Parathyroid adenoma (tissue), 2 donors: Measurements from ENCODE around the gene MGAT5B.

ENCODE experiments used
- H2AFZ ChIP-seq: fragments of 300-600 bp; sonication (generic); one replicate; pipeline ENCODE4 v1.7.0; 2017; ENCODE audit warnings: antibody characterized with exemption, mild to moderate bottlenecking
- H3K27ac ChIP-seq: fragments of 300-600 bp; sonication (generic); one replicate; pipeline ENCODE4 v1.7.0; 2017
- H3K27me3 ChIP-seq: fragments of 300-600 bp; sonication (generic); one replicate; pipeline ENCODE4 v1.7.0; 2017; ENCODE audit warnings: low read length; ENCODE audit not compliant: control insufficient read depth, insufficient read depth
- H3K36me3 ChIP-seq: fragments of 300-600 bp; sonication (generic); one replicate; pipeline ENCODE4 v1.7.0; 2017; ENCODE audit warnings: low read length; ENCODE audit not compliant: control insufficient read depth, insufficient read depth
- H3K4me1 ChIP-seq: fragments of 300-600 bp; sonication (generic); one replicate; pipeline ENCODE4 v1.7.0; 2017; ENCODE audit warnings: control low read depth
- H3K4me2 ChIP-seq: fragments of 300-600 bp; sonication (generic); one replicate; pipeline ENCODE4 v1.7.0; 2017; ENCODE audit warnings: low read length
- H3K4me3 ChIP-seq: fragments of 300-600 bp; sonication (generic); one replicate; pipeline ENCODE4 v1.7.0; 2017; ENCODE audit warnings: low read depth, low read length
- H3K79me2 ChIP-seq: fragments of 300-600 bp; sonication (generic); one replicate; pipeline ENCODE4 v1.7.0; 2017; ENCODE audit warnings: control low read depth
- H3K9ac ChIP-seq: fragments of 300-600 bp; sonication (generic); one replicate; pipeline ENCODE4 v1.7.0; 2017; ENCODE audit warnings: mild to moderate bottlenecking
- H3K9me3 ChIP-seq: fragments of 300-600 bp; sonication (generic); one replicate; pipeline ENCODE4 v1.7.0; 2017; ENCODE audit warnings: low read length; ENCODE audit not compliant: control insufficient read depth
- CTCF ChIP-seq: fragments of 300-600 bp; sonication (generic); IDR thresholded peaks from one replicate; pipeline ENCODE4 v1.7.0; 2017; ENCODE audit warnings: antibody characterized with exemption, mild to moderate bottlenecking
- donor health status: primary hyperparathyroidism.

Gene MGAT5B

GRCh38 chr17:76947309-76947708 lies 79.1 kb downstream of the MGAT5B start:
- TF ChIP-seq CTCF = no peak
- no peak overlapping the region for H3K4me3 ChIP-seq
- H3K36me3 ChIP-seq = no peaks in the 10 kb centered on the region
- no peak overlapping the region for H3K27ac ChIP-seq
- no peaks in the 10 kb centered on the region for H3K9me3 ChIP-seq
- H3K9ac ChIP-seq = no peak overlapping the region
- no peaks in the 10 kb centered on the region for H3K79me2 ChIP-seq
- peaks cover 3% of the 10 kb centered on the region for H3K4me1 ChIP-seq
- no peak overlapping the region for H3K4me2 ChIP-seq
- H3K27me3 ChIP-seq = no peaks in the 10 kb centered on the region
- no peak overlapping the region for H2AFZ ChIP-seq

- Histone ChIP-seq H3K27ac (no peak overlapping the region), H3K9ac (no peak overlapping the region), H3K4me3 (no peak overlapping the region), H3K27me3 (no peaks in the 10 kb centered on the region), H3K4me2 (no peak overlapping the region), H3K4me1 (peaks cover 7% of the 10 kb centered on the region), H3K79me2 (no peaks in the 10 kb centered on the region), H3K36me3 (no peaks in the 10 kb centered on the region), H2AFZ (no peak overlapping the region), H3K9me3 (no peaks in the 10 kb centered on the region)
- TF ChIP-seq CTCF = no peak
These were observed 79.6 kb downstream of the MGAT5B start for GRCh38 chr17:76947771-76948170.

GRCh38 chr17:76948301-76948700 lies 80.1 kb downstream of the MGAT5B start:
- no peaks in the 10 kb centered on the region for H3K36me3 ChIP-seq
- H3K4me3 ChIP-seq = no peak overlapping the region
- H3K4me2 ChIP-seq = no peak overlapping the region
- no peaks in the 10 kb centered on the region for H3K27me3 ChIP-seq
- no peak for TF ChIP-seq CTCF
- no peaks in the 10 kb centered on the region for H3K79me2 ChIP-seq
- H2AFZ ChIP-seq = no peak overlapping the region
- H3K4me1 ChIP-seq = peaks cover 7% of the 10 kb centered on the region
- H3K9me3 ChIP-seq = no peaks in the 10 kb centered on the region
- H3K27ac ChIP-seq = no peak overlapping the region
- H3K9ac ChIP-seq = no peak overlapping the region

GRCh38 chr17:76948726-76949342 lies 80.6 kb downstream of the MGAT5B start:
- H3K9me3 ChIP-seq = no peaks in the 10 kb centered on the region
- H3K4me1 ChIP-seq = peaks cover 7% of the 10 kb centered on the region
- TF ChIP-seq CTCF = no peak
- no peak overlapping the region for H3K4me3 ChIP-seq
- no peaks in the 10 kb centered on the region for H3K27me3 ChIP-seq
- H3K79me2 ChIP-seq = no peaks in the 10 kb centered on the region
- H2AFZ ChIP-seq = no peak overlapping the region
- no peak overlapping the region for H3K9ac ChIP-seq
- no peak overlapping the region for H3K4me2 ChIP-seq
- no peaks in the 10 kb centered on the region for H3K36me3 ChIP-seq
- no peak overlapping the region for H3K27ac ChIP-seq
